ENCODE results near the gene ACO2. TPM values are rescaled to one million over a fixed set of nuclear protein-coding genes. Genes with fewer than 3 reads are reported as not detected.
A peak's percentile ranks its signal among the peaks of the same experiment; 100 is the strongest.

Gene ACO2
- total RNA-seq, 1 donor from 2014 or later: 59.8 TPM

GRCh38 chr22:41479671-41480396 lies 10.9 kb downstream of the ACO2 start:
- DNase-seq (ENCODE audit: low read depth) (no peak), FAIRE-seq (peak; percentile 92)
- TF ChIP-seq CTCF (IDR thresholded peaks at IDR 0.05; ENCODE audit: insufficient read depth, low read length, severe bottlenecking): no peak
- Histone ChIP-seq H3K36me3 (ENCODE audit: control insufficient read depth, insufficient read depth, low read length) (peaks cover 1% of the 10 kb centered on the region), H3K27me3 (ENCODE audit: control insufficient read depth, insufficient read depth, low read length) (no peaks in the 10 kb centered on the region), H3K4me3 (ENCODE audit: low read depth, low read length) (no peak overlapping the region)

GRCh38 chr22:41480397-41480735 lies 11.4 kb downstream of the ACO2 start:
- no peak for DNase-seq (ENCODE audit: low read depth)
- Histone ChIP-seq H3K27me3 (ENCODE audit: control insufficient read depth, insufficient read depth, low read length) (no peaks in the 10 kb centered on the region), H3K4me3 (ENCODE audit: low read depth, low read length) (no peak overlapping the region), H3K36me3 (ENCODE audit: control insufficient read depth, insufficient read depth, low read length) (peaks cover 1% of the 10 kb centered on the region)
- TF ChIP-seq CTCF (IDR thresholded peaks at IDR 0.05; ENCODE audit: insufficient read depth, low read length, severe bottlenecking): no peak
- no peak for FAIRE-seq

GRCh38 chr22:41481131-41481830 lies 12.4 kb downstream of the ACO2 start:
- TF ChIP-seq CTCF (IDR thresholded peaks at IDR 0.05; ENCODE audit: insufficient read depth, low read length, severe bottlenecking): no peak
- Histone ChIP-seq H3K4me3 (ENCODE audit: low read depth, low read length) (no peak overlapping the region), H3K36me3 (ENCODE audit: control insufficient read depth, insufficient read depth, low read length) (peaks cover 1% of the 10 kb centered on the region), H3K27me3 (ENCODE audit: control insufficient read depth, insufficient read depth, low read length) (no peaks in the 10 kb centered on the region)
- no peak for DNase-seq (ENCODE audit: low read depth)
- FAIRE-seq: peak; percentile 7

GRCh38 chr22:41481925-41482318 lies 13.0 kb downstream of the ACO2 start:
- TF ChIP-seq CTCF (IDR thresholded peaks at IDR 0.05; ENCODE audit: insufficient read depth, low read length, severe bottlenecking): no peak
- no peak for FAIRE-seq
- Histone ChIP-seq H3K27me3 (ENCODE audit: control insufficient read depth, insufficient read depth, low read length) (no peaks in the 10 kb centered on the region), H3K36me3 (ENCODE audit: control insufficient read depth, insufficient read depth, low read length) (peaks cover 1% of the 10 kb centered on the region), H3K4me3 (ENCODE audit: low read depth, low read length) (no peak overlapping the region)
- DNase-seq (ENCODE audit: low read depth): no peak

- Histone ChIP-seq H3K36me3 (ENCODE audit: control insufficient read depth, insufficient read depth, low read length) (peaks cover under 1% of the 10 kb centered on the region), H3K4me3 (ENCODE audit: low read depth, low read length) (no peak overlapping the region), H3K27me3 (ENCODE audit: control insufficient read depth, insufficient read depth, low read length) (no peaks in the 10 kb centered on the region)
- TF ChIP-seq CTCF (IDR thresholded peaks at IDR 0.05; ENCODE audit: insufficient read depth, low read length, severe bottlenecking): no peak
- DNase-seq (ENCODE audit: low read depth): no peak
- peak; percentile 52 for FAIRE-seq
Observed at GRCh38 chr22:41482319-41482935, 13.5 kb downstream of the ACO2 start.

Measured in bronchial epithelial cell (primary cell).